ENCODE measurements around the gene LSAMP.

- TF ChIP-seq CTCF (IDR thresholded peaks at IDR 0.05), result no peak
- no peak for TF ChIP-seq POLR2AphosphoS5 (IDR thresholded peaks at IDR 0.05)
- TF ChIP-seq POLR2A (IDR thresholded peaks at IDR 0.05), result no peak
- TF ChIP-seq EP300 (IDR thresholded peaks at IDR 0.05), result no peak
Observed at GRCh38 chr3:116051586-116051985, 393.7 kb downstream of the LSAMP start.
